SU-DHL-6 (cell line): ENCODE measurements around the gene SLC29A2.

Experiments
- H2AFZ ChIP-seq: fragments of 200-600 bp; sonication (generic); 2 replicates; pipeline ENCODE4 v1.6.1; 2014; ENCODE audit warnings: low read depth, mild to moderate bottlenecking, moderate library complexity, mixed read lengths, antibody characterized with exemption, low read length; ENCODE audit not compliant: severe bottlenecking
- H3F3A ChIP-seq: fragments of 200-600 bp; shearing (Covaris generic); 2 replicates; pipeline ENCODE4 v1.6.0; 2016; ENCODE audit warnings: antibody characterized with exemption, mild to moderate bottlenecking; ENCODE audit not compliant: insufficient read depth
- H3K27ac ChIP-seq: fragments of 200-600 bp; sonication (generic); 2 replicates; pipeline ENCODE4 v1.5.1; 2016; ENCODE audit warnings: low read depth, mild to moderate bottlenecking, low read length, moderate library complexity, mixed read lengths
- H3K27me3 ChIP-seq: fragments of 200-600 bp; sonication (generic), shearing (Covaris generic); 2 replicates; pipeline ENCODE4 v1.6.0; 2014; ENCODE audit warnings: mild to moderate bottlenecking, low read length
- H3K36me3 ChIP-seq: fragments of 200-600 bp; sonication (generic); 2 replicates; pipeline ENCODE4 v1.6.1; 2014; ENCODE audit warnings: mild to moderate bottlenecking, low read length, mixed read lengths
- H3K4me2 ChIP-seq: fragments of 300-600, 200-600 bp; shearing (Covaris generic), sonication (generic); 2 replicates; pipeline ENCODE4 v1.6.0; 2014; ENCODE audit warnings: low read length, low read depth, mild to moderate bottlenecking; ENCODE audit not compliant: poor library complexity, severe bottlenecking
- H3K4me3 ChIP-seq: fragments of 200-600 bp; sonication (generic); 2 replicates; pipeline ENCODE4 v1.5.1; 2014; ENCODE audit warnings: antibody characterized with exemption, low read length, mild to moderate bottlenecking, mixed read lengths; ENCODE audit not compliant: insufficient read depth, poor library complexity, severe bottlenecking
- H3K79me2 ChIP-seq: fragments of 200-600 bp; sonication (generic); 2 replicates; pipeline ENCODE4 v1.6.1; 2014; ENCODE audit warnings: mild to moderate bottlenecking, low read length, moderate library complexity; ENCODE audit not compliant: insufficient read depth
- H3K9ac ChIP-seq: fragments of 200-600 bp; sonication (generic); 2 replicates; pipeline ENCODE4 v1.7.0; 2014; ENCODE audit warnings: mild to moderate bottlenecking, low read length
- H3K9me2 ChIP-seq: fragments of 200-600 bp; sonication (generic); replicated peaks from 2 replicates; pipeline ENCODE4 v1.6.1; 2014; ENCODE audit warnings: low read length; ENCODE audit not compliant: insufficient read depth
- H3K9me3 ChIP-seq: fragments of 200-600 bp; sonication (generic); 2 replicates; pipeline ENCODE4 v1.6.1; 2014; ENCODE audit warnings: low read length, mixed read lengths; ENCODE audit not compliant: insufficient read depth
- H4K20me1 ChIP-seq: fragments of 200-600 bp; sonication (generic); 2 replicates; pipeline ENCODE4 v1.6.1; 2014; ENCODE audit warnings: low read depth, mild to moderate bottlenecking, antibody characterized with exemption, low read length, moderate library complexity, mixed read lengths
- CTCF ChIP-seq: fragments of 200-600 bp; sonication (generic); IDR thresholded peaks from one replicate; pipeline ENCODE4 v1.5.1; 2017; ENCODE audit warnings: antibody characterized with exemption, mild to moderate bottlenecking, low read length, moderate library complexity; ENCODE audit not compliant: insufficient read depth, poor library complexity, severe bottlenecking
- EZH2phosphoT487 ChIP-seq: fragments of 200-600 bp; sonication (generic), shearing (Covaris generic); conservative IDR thresholded peaks from 2 replicates; pipeline ENCODE4 v1.6.1; 2018; ENCODE audit warnings: mild to moderate bottlenecking, antibody characterized with exemption, low read length, moderate library complexity, mixed read lengths

SLC29A2 gene

GRCh38 chr11:66314561-66315497 is 56.7 kb downstream of the SLC29A2 start:
- no peaks in the 10 kb centered on the region for H3K9me3 ChIP-seq
- no peak for TF ChIP-seq EZH2phosphoT487
- TF ChIP-seq CTCF, result no peak
- H3K9ac ChIP-seq, result no peak overlapping the region
- no peak overlapping the region for H3K27ac ChIP-seq
- H3F3A ChIP-seq, result no peaks in the 10 kb centered on the region
- no peaks in the 10 kb centered on the region for H4K20me1 ChIP-seq
- H3K27me3 ChIP-seq, result no peaks in the 10 kb centered on the region
- H3K79me2 ChIP-seq, result no peaks in the 10 kb centered on the region
- no peak overlapping the region for H3K4me2 ChIP-seq
- H3K9me2 ChIP-seq, result no peaks in the 10 kb centered on the region
- H3K4me3 ChIP-seq, result no peak overlapping the region
- H2AFZ ChIP-seq, result no peak overlapping the region
- no peaks in the 10 kb centered on the region for H3K36me3 ChIP-seq

- no peaks in the 10 kb centered on the region for H3K79me2 ChIP-seq
- no peaks in the 10 kb centered on the region for H4K20me1 ChIP-seq
- no peak overlapping the region for H2AFZ ChIP-seq
- TF ChIP-seq EZH2phosphoT487 (no peak), CTCF (no peak)
- H3K27me3 ChIP-seq, result no peaks in the 10 kb centered on the region
- no peak overlapping the region for H3K4me3 ChIP-seq
- H3F3A ChIP-seq, result no peaks in the 10 kb centered on the region
- no peaks in the 10 kb centered on the region for H3K9me2 ChIP-seq
- no peaks in the 10 kb centered on the region for H3K9me3 ChIP-seq
- no peak overlapping the region for H3K9ac ChIP-seq
- no peaks in the 10 kb centered on the region for H3K36me3 ChIP-seq
- H3K27ac ChIP-seq, result no peak overlapping the region
- no peak overlapping the region for H3K4me2 ChIP-seq
Observed at GRCh38 chr11:66314186-66314501, 57.4 kb downstream of the SLC29A2 start.

GRCh38 chr11:66313321-66314185 is 58.0 kb downstream of the SLC29A2 start:
- Histone ChIP-seq H3K27ac (no peak overlapping the region), H4K20me1 (no peaks in the 10 kb centered on the region), H2AFZ (no peak overlapping the region), H3K36me3 (no peaks in the 10 kb centered on the region), H3K9me2 (no peaks in the 10 kb centered on the region), H3K9me3 (no peaks in the 10 kb centered on the region), H3K27me3 (no peaks in the 10 kb centered on the region), H3F3A (no peaks in the 10 kb centered on the region), H3K9ac (peak overlapping the region; percentile 6; the same call in 1 of the 2 replicates), H3K4me2 (peak overlapping the region; percentile 90), H3K4me3 (peak overlapping the region; percentile 24), H3K79me2 (no peaks in the 10 kb centered on the region)
- no peak for TF ChIP-seq CTCF
- TF ChIP-seq EZH2phosphoT487, result no peak
